T-helper 2 cell treated with Interferon-gamma antibody and Interleukin-4, amounts not matched to agents 5 μg/mL and 100 μg/mL, for 36 hours (primary cell): Measurements from ENCODE around the gene CDC42EP3.

ENCODE experiments used
- DNase-seq: peaks from one replicate; pipeline ENCODE4 v3.0.0; 2021; ENCODE audit warnings: low spot score
- H3K27ac Mint-ChIP-seq: one replicate; pipeline ENCODE4 v1.8.0; 2021; ENCODE audit warnings: mild to moderate bottlenecking, mixed read lengths
- H3K27me3 Mint-ChIP-seq: one replicate; pipeline ENCODE4 v1.8.0; 2021; ENCODE audit warnings: low read depth, mixed read lengths
- H3K36me3 Mint-ChIP-seq: one replicate; pipeline ENCODE4 v1.8.0; 2021; ENCODE audit warnings: low read depth, mixed read lengths
- H3K4me1 Mint-ChIP-seq: one replicate; pipeline ENCODE4 v1.8.0; 2021; ENCODE audit warnings: low read depth, mixed read lengths
- H3K4me3 Mint-ChIP-seq: one replicate; pipeline ENCODE4 v1.8.0; 2022; ENCODE audit warnings: mild to moderate bottlenecking, moderate library complexity, mixed read lengths
- H3K9me3 Mint-ChIP-seq: one replicate; pipeline ENCODE4 v1.8.0; 2021; ENCODE audit warnings: mixed read lengths

The CDC42EP3 gene

DNA sequence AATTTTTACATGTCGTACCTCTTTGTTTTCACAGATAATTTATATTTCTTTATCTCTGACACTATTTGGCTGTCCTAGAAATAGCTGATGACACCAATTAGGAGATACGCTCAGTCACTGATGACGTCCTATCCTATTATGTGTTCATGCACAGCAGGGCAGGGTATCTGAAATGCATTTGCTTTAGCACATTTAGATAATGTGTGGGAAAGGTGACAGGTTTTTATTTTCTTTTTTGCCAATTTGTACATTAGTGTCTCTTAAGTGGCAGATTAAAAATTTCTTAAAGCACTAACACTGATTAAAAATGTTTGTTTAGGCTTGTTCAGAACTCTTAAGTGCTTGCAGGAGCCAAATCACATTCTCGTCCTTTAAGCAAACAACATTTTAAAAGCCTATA is 39.7 kb downstream of the CDC42EP3 start:
- no peaks in the 10 kb centered on the region for H3K9me3 Mint-ChIP-seq
- DNase-seq = no peak
- H3K36me3 Mint-ChIP-seq = no peaks in the 10 kb centered on the region
- H3K4me3 Mint-ChIP-seq = no peak overlapping the region
- H3K27ac Mint-ChIP-seq = no peak overlapping the region
- H3K4me1 Mint-ChIP-seq = peaks cover 30% of the 10 kb centered on the region
- no peaks in the 10 kb centered on the region for H3K27me3 Mint-ChIP-seq

DNA sequence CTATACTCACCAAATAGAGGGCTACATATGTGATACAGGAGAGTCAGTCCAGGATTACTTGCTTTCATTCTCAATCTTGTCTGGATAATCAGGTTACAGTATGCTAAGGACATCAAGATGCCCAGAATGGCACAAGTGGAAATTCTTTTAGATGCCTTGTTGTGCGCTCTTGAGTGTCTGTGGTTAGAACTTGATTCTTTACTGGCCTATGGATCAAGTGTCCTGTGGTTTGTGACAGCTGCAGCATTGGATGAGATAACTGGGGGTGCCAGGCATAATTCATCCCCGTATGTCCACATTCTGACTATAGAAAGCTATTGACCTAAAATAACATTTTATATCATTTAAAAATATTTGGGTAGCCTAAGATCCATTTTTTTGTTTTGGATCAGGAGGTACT is 40.1 kb downstream of the CDC42EP3 start:
- DNase-seq = no peak
- no peak overlapping the region for H3K27ac Mint-ChIP-seq
- H3K4me3 Mint-ChIP-seq = no peak overlapping the region
- H3K36me3 Mint-ChIP-seq = no peaks in the 10 kb centered on the region
- H3K27me3 Mint-ChIP-seq = no peaks in the 10 kb centered on the region
- H3K9me3 Mint-ChIP-seq = no peaks in the 10 kb centered on the region
- H3K4me1 Mint-ChIP-seq = peaks cover 30% of the 10 kb centered on the region

DNA sequence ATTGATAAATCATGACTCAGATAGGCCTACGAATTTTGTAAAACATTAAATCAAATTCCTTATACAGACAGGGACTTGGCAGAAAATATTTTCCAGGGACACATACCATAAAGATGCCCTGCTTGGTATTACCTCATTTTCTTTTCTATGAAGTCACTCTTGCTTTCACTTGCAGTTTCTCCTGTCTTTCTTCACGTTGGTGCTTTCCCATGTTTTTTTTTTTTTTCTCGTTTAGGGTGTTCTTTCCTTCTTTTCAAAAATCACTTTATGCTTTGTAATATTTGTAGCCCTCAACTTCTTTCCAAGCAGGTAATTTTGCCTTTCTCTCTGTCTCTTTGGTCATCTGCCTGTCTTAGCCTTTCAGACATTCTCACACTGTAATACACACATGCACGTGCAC is 40.7 kb downstream of the CDC42EP3 start:
- no peak for DNase-seq
- no peak overlapping the region for H3K27ac Mint-ChIP-seq
- no peaks in the 10 kb centered on the region for H3K27me3 Mint-ChIP-seq
- no peaks in the 10 kb centered on the region for H3K36me3 Mint-ChIP-seq
- H3K4me1 Mint-ChIP-seq = peaks cover 32% of the 10 kb centered on the region
- no peak overlapping the region for H3K4me3 Mint-ChIP-seq
- no peaks in the 10 kb centered on the region for H3K9me3 Mint-ChIP-seq

DNA sequence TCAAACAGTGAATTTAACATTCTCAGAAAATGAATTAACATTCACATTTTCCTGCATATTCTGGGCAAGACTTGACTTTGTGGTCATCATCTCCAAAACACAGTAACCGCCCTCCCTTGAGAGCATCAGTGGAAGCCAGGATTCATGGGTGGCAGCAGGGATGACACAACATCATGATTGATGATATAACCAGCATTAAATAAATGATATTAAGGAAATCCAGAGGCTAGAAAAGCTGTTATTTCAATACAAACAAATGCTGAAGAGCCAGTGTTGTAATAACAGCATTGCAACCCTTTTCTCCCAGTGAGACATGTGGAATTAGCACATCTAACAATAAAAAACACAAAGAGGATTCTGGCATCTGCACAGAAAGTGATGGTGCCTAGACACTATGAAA is 41.1 kb downstream of the CDC42EP3 start:
- no peak for DNase-seq
- peaks cover 32% of the 10 kb centered on the region for H3K4me1 Mint-ChIP-seq
- no peak overlapping the region for H3K27ac Mint-ChIP-seq
- H3K27me3 Mint-ChIP-seq = no peaks in the 10 kb centered on the region
- H3K4me3 Mint-ChIP-seq = no peak overlapping the region
- H3K9me3 Mint-ChIP-seq = no peaks in the 10 kb centered on the region
- H3K36me3 Mint-ChIP-seq = no peaks in the 10 kb centered on the region

DNA sequence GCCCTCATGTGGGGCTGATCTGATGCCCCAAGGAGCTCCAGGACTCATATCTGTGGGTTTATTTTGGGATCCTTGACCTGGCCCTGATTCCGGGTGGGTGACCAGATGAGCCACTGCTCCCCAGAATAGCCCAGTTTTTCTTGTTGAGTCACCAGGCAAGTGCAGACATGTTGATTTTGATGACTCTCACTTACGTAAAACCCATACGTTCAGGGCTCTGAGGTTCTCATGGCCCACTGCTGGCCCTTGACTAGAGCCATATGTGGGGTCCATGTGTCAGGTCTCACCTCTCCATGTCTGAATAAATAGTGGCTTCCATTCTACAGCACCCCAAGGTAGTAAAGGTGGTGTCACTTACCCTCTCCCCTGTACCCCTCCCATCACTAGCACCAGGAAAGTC is 41.9 kb downstream of the CDC42EP3 start:
- H3K27ac Mint-ChIP-seq = no peak overlapping the region
- H3K36me3 Mint-ChIP-seq = no peaks in the 10 kb centered on the region
- no peaks in the 10 kb centered on the region for H3K27me3 Mint-ChIP-seq
- DNase-seq = no peak
- no peaks in the 10 kb centered on the region for H3K9me3 Mint-ChIP-seq
- no peak overlapping the region for H3K4me3 Mint-ChIP-seq
- H3K4me1 Mint-ChIP-seq = peaks cover 31% of the 10 kb centered on the region

DNA sequence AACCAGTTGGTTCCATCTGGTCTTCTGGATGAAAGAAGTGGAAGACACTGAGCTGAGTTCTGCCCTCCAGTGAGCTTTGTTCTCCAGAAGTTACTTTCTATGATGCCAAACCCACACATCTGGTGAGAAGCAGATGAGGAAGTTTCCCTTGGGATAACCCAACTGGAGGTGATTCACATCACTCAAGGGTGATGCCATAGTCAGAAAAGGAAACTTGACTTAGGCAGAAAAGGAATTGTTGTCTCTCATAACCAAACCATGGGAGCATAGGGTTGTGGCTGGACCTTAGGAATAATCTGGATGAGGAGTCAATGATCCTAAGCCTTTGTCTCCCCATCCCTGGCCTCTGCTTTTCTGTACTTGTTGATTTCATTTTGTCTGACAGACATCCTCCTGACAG is 43.7 kb downstream of the CDC42EP3 start:
- Mint-ChIP-seq H3K9me3 (peaks cover 6% of the 10 kb centered on the region), H3K4me1 (peaks cover 40% of the 10 kb centered on the region), H3K27me3 (no peaks in the 10 kb centered on the region), H3K27ac (no peak overlapping the region), H3K4me3 (no peak overlapping the region), H3K36me3 (no peaks in the 10 kb centered on the region)
- DNase-seq = no peak

DNA sequence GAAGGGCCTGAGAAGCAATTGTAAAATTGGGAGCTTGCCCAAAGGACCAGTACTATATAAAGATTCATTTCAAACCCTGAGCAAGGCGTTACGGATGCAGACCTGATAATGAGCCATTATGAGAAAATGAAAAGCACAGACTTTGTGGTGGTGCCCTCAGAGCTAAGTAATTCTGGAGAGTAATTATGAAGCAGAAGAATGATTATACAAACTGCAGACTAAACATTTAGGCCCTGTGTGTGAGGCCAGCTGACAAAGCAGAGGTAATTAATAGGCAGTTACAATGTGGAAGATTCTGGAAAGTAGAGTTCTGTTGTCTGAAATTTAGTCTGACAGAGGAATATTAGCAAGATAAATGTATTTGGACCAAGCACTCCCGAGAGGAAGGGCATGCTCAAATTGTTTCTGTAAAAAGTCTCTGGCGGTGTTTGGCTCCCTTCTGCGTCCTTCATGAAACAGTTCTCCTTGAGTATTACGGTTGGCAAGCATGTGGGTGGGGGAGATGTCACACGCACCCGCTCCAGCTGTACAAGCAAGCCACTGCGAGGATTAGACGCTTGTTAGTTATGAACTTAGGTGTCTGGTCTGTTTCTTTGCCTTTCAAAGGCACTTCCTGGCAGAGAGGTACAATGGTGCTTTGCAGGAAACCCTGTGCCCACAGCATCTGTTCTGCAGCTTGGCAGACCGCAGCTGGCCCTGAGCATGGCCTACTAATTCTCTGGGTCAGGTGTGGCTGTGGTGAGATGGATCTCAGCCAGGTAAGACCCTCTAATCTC is 45.5 kb downstream of the CDC42EP3 start:
- Mint-ChIP-seq H3K4me3 (peak overlapping the region; percentile 58), H3K9me3 (peaks cover 6% of the 10 kb centered on the region), H3K27ac (peak overlapping the region; percentile 86), H3K36me3 (no peaks in the 10 kb centered on the region), H3K4me1 (peaks cover 39% of the 10 kb centered on the region), H3K27me3 (no peaks in the 10 kb centered on the region)
- peak; percentile 14 for DNase-seq

DNA sequence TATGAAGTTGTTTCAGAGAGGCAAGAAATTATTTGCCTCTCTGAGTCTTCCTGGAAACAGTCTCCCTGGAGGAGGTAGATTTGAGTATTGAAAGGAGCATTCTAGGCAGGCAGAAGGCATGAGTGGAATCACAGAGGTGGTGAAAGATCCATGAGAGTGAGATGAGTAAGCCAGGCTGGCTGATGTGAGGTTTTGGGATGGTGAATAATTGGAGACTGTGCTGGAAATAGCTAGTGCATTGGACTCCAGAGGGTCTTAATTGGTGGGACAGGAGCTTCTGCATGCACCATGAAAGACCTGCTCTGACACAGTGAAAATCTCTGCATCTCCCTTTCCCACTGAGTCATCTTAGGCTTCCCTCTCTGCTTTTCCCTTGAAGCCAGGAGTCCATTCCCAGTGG is 46.3 kb downstream of the CDC42EP3 start:
- no peak for DNase-seq
- H3K9me3 Mint-ChIP-seq = peaks cover 6% of the 10 kb centered on the region
- peak overlapping the region; percentile 34 for H3K4me3 Mint-ChIP-seq
- peaks cover 3% of the 10 kb centered on the region for H3K27me3 Mint-ChIP-seq
- peak overlapping the region; percentile 7 for H3K27ac Mint-ChIP-seq
- peaks cover 38% of the 10 kb centered on the region for H3K4me1 Mint-ChIP-seq
- no peaks in the 10 kb centered on the region for H3K36me3 Mint-ChIP-seq

DNA sequence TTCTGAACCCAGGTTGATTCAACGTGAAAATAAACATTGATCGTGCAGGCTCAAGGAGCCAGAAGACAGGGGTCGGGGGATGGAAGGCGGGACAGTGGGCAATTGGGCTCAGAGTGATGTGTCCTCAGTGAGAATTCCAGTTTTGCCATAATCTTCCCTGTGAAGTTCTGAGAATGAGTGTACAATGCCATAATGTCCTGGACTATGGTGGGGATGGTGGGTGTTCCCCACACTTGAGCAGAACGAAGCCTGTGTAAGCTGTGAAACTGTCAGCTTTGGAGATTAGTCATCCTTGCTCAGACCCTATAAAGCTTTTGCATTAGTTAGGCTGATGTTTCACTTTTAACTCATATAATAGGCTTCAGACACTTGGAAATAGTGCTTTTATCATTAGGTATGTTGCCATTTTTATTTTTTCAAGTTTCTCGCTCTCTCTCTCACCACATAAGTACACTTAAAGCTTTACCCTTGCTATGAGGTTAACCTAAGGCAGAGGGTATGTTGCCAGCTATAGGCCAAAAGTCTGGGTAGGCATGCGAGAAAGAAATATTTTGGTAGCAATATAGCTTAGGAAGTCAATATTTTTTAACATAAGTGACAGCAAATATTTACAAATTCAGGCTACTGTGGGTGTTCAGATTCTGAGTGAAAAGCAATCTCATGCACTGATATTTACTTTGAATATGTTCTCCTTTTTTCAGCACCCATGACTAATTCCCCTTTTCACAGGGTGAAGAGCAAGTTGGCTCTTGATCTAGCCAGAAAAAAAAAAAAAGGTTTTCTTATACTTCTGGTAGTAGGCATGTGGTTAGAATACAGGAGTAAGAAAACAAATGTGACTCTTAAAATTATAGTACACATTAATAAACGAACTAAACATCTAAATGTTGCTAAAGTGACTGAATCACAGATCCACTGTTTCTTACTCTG is 47.2 kb downstream of the CDC42EP3 start:
- peak overlapping the region; percentile 58 for H3K4me3 Mint-ChIP-seq
- peaks cover 6% of the 10 kb centered on the region for H3K9me3 Mint-ChIP-seq
- DNase-seq = peak; percentile 29
- peaks cover 38% of the 10 kb centered on the region for H3K4me1 Mint-ChIP-seq
- H3K36me3 Mint-ChIP-seq = no peaks in the 10 kb centered on the region
- H3K27ac Mint-ChIP-seq = peak overlapping the region; percentile 76
- peaks cover 3% of the 10 kb centered on the region for H3K27me3 Mint-ChIP-seq

DNA sequence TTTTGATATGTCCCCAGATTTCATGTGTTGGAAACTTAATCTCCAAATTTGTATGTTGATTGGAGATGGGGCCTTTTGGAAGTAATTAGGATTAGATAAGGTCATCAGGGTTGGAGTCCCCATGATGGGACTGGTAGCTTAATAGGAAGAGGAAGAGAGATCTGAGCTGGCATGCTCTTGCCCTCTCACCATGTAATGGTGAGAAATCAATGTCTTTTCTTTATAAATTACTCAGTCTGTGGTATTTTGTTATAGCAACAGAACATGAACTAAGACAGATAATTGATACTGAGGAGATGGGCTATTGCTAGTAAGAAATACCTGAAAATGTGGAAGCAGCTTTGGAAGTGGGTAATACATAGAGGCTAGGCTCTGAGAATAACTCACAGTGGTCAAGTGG is 48.0 kb downstream of the CDC42EP3 start:
- no peak for DNase-seq
- no peak overlapping the region for H3K4me3 Mint-ChIP-seq
- H3K9me3 Mint-ChIP-seq = peaks cover 6% of the 10 kb centered on the region
- peak overlapping the region; percentile 76 for H3K27ac Mint-ChIP-seq
- H3K27me3 Mint-ChIP-seq = peaks cover 3% of the 10 kb centered on the region
- peaks cover 38% of the 10 kb centered on the region for H3K4me1 Mint-ChIP-seq
- no peaks in the 10 kb centered on the region for H3K36me3 Mint-ChIP-seq

DNA sequence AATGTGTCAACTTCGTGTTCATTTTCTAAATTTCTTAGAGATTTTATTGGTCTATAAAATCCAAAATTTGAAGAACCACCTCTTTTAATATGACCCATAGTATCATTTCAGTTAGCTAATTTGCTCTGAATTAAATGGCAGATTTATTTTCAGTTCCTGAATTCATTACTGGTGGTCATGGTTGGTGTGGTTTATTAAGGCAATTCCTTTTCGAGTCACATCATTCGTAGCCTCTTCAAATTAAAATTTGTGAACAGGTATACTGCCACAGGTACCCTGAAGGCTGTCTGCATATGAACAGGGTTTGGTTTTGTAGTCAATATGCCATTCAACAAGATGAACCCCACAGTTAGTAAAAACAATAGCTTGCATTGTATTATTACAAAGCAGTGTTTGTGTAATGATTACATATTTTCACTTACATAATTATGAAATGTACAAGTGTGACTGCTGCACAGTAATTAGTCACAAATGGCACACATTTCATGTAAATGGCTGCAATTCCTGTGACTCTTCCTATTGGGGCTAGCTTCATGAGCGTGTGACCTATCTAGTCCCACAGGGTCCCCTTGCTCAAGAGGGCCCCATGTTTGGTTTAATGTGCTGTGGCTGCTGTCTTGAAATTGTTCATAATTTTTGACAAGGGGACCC is 48.9 kb downstream of the CDC42EP3 start:
- Mint-ChIP-seq H3K27me3 (peaks cover 3% of the 10 kb centered on the region), H3K4me3 (no peak overlapping the region)

DNA sequence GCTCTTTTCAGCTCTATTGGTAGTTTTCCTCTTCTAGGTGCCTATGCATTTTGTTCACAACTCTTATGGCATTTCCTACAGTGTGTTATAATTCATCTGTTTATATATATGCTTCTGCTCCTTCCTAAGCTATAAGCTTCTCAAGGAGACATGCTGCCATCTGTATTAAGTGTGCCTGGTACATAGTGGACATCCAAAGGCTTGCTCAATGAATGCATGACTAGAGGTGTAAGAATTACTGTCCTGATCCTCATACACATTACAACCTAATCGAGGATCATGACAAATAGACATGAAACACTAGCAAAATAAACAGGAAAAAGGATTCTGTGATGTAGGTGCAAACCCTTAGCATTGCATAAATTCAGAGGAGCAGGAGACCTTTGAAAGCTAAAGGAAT is 50.2 kb downstream of the CDC42EP3 start:
- Mint-ChIP-seq H3K4me3 (no peak overlapping the region), H3K9me3 (peaks cover 6% of the 10 kb centered on the region), H3K36me3 (peaks cover 4% of the 10 kb centered on the region), H3K27me3 (peaks cover 3% of the 10 kb centered on the region), H3K4me1 (peaks cover 40% of the 10 kb centered on the region), H3K27ac (no peak overlapping the region)
- no peak for DNase-seq

More for the DNA sequence above, 48.9 kb downstream of the CDC42EP3 start:
- Mint-ChIP-seq H3K4me1 (peaks cover 38% of the 10 kb centered on the region), H3K27ac (no peak overlapping the region), H3K9me3 (peaks cover 6% of the 10 kb centered on the region), H3K36me3 (no peaks in the 10 kb centered on the region)
- no peak for DNase-seq

DNA sequence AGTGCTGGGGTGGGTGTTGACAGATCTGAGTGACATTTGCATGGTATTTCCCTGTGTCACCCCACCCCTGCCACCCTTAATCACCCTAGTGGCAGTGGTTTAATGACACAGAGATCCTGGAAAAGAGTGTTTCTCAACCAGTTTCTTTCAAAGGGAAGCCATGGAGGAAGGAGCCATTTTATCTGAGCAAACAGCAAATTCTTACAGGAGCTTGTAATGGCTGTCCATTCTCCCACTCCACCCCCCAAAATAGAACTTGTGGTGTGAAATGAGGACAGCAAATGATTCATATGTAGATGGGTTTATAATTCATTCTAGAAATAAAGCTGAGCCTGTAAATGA is 51.5 kb downstream of the CDC42EP3 start:
- peaks cover 41% of the 10 kb centered on the region for H3K4me1 Mint-ChIP-seq
- H3K4me3 Mint-ChIP-seq = no peak overlapping the region
- peaks cover 6% of the 10 kb centered on the region for H3K9me3 Mint-ChIP-seq
- peaks cover 3% of the 10 kb centered on the region for H3K27me3 Mint-ChIP-seq
- H3K27ac Mint-ChIP-seq = no peak overlapping the region
- DNase-seq = no peak
- peaks cover 4% of the 10 kb centered on the region for H3K36me3 Mint-ChIP-seq
